Activated CD8-positive, alpha-beta memory T cell treated with anti-CD3 and anti-CD28 coated beads, Interleukin-2, amount 50 U/mL, for 4 hours (primary cell): ENCODE measurements around the gene CHRNA5.
"Not testable (repeated sequence)": the region's sequence is repeated elsewhere in the genome, so short reads cannot be mapped to it uniquely, and the experiment has no call there.

Experiments used
- DNase-seq: peaks from one replicate; pipeline ENCODE4 v3.0.0-alpha.2; 2020

CHRNA5 gene

GRCh38 chr15:78565951-78566774 lies 843 bp downstream of the CHRNA5 start:
- no peak for DNase-seq

- no peak for DNase-seq
Measured at GRCh38 chr15:78567531-78567930, 2.2 kb downstream of the CHRNA5 start.

GRCh38 chr15:78570710-78571109 lies 5.4 kb downstream of the CHRNA5 start:
- DNase-seq, result no peak

GRCh38 chr15:78571382-78571781 lies 6.1 kb downstream of the CHRNA5 start:
- no peak for DNase-seq

- no peak for DNase-seq
Measured at GRCh38 chr15:78573416-78573815, 8.1 kb downstream of the CHRNA5 start.

GRCh38 chr15:78574944-78575343 lies 9.6 kb downstream of the CHRNA5 start:
- no peak for DNase-seq

- no peak for DNase-seq
Measured at GRCh38 chr15:78597583-78597982, 32.3 kb downstream of the CHRNA5 start.

GRCh38 chr15:78598348-78598747 lies 33.0 kb downstream of the CHRNA5 start:
- DNase-seq, result no peak

- DNase-seq, result no peak
Measured at GRCh38 chr15:78599189-78599588, 33.9 kb downstream of the CHRNA5 start.

- no peak for DNase-seq
Measured at GRCh38 chr15:78603467-78603866, 38.1 kb downstream of the CHRNA5 start.

- DNase-seq, result no peak
Measured at GRCh38 chr15:78604420-78604819, 39.1 kb downstream of the CHRNA5 start.

- DNase-seq, result no peak
Measured at GRCh38 chr15:78605201-78605600, 39.9 kb downstream of the CHRNA5 start.

- DNase-seq, result no peak
Measured at GRCh38 chr15:78605680-78606079, 40.4 kb downstream of the CHRNA5 start.

- DNase-seq, result not testable (repeated sequence)
Measured at GRCh38 chr15:78609551-78609950, 44.2 kb downstream of the CHRNA5 start.

GRCh38 chr15:78614021-78614420 lies 48.7 kb downstream of the CHRNA5 start:
- DNase-seq, result no peak

- no peak for DNase-seq
Measured at GRCh38 chr15:78615151-78615589, 49.9 kb downstream of the CHRNA5 start.

GRCh38 chr15:78616506-78616905 lies 51.2 kb downstream of the CHRNA5 start:
- no peak for DNase-seq

GRCh38 chr15:78617076-78617475 lies 51.8 kb downstream of the CHRNA5 start:
- DNase-seq, result no peak

GRCh38 chr15:78617516-78617915 lies 52.2 kb downstream of the CHRNA5 start:
- DNase-seq, result no peak

GRCh38 chr15:78618064-78618463 lies 52.7 kb downstream of the CHRNA5 start:
- no peak for DNase-seq

GRCh38 chr15:78618490-78618934 lies 53.2 kb downstream of the CHRNA5 start:
- peak; percentile 80 for DNase-seq

GRCh38 chr15:78619022-78619950 lies 54.0 kb downstream of the CHRNA5 start:
- no peak for DNase-seq

- DNase-seq, result no peak
Measured at GRCh38 chr15:78620021-78620526, 54.8 kb downstream of the CHRNA5 start.
